ENCODE results near the gene MMRN1.

Gene MMRN1

GRCh38 chr4:89997171-89997704 is 102.6 kb downstream of the MMRN1 start:
- DNase-seq = no peak

- no peak for DNase-seq
These were observed 103.9 kb downstream of the MMRN1 start for GRCh38 chr4:89998469-89999011.

GRCh38 chr4:90001023-90001422 is 106.4 kb downstream of the MMRN1 start:
- no peak for DNase-seq

- no peak for DNase-seq
These were observed 107.9 kb downstream of the MMRN1 start for GRCh38 chr4:90002441-90003062.

Data from 8988T (cell line).